Endothelial cell (in vitro differentiated cells): Measurements from ENCODE around the gene GCNT3. TPM values are rescaled to one million over a fixed set of nuclear protein-coding genes. Genes with fewer than 3 reads are reported as not detected.

Source experiments
- DNase-seq: peaks from one replicate; pipeline ENCODE4 v3.0.0; 2021; ENCODE audit warnings: low spot score
- H3K27ac Mint-ChIP-seq: one replicate; pipeline ENCODE4 v1.8.0; 2021; ENCODE audit warnings: mixed read lengths, inconsistent platforms; ENCODE audit not compliant: unreplicated experiment
- H3K27me3 Mint-ChIP-seq: one replicate; pipeline ENCODE4 v1.8.0; 2021; ENCODE audit warnings: mild to moderate bottlenecking, moderate library complexity, mixed read lengths, inconsistent platforms; ENCODE audit not compliant: unreplicated experiment
- H3K36me3 Mint-ChIP-seq: one replicate; pipeline ENCODE4 v1.8.0; 2021; ENCODE audit warnings: mild to moderate bottlenecking, low read depth, mixed read lengths, inconsistent platforms; ENCODE audit not compliant: unreplicated experiment
- H3K4me1 Mint-ChIP-seq: one replicate; pipeline ENCODE4 v1.8.0; 2021; ENCODE audit warnings: mild to moderate bottlenecking, mixed read lengths, inconsistent platforms; ENCODE audit not compliant: unreplicated experiment
- H3K4me3 Mint-ChIP-seq: one replicate; pipeline ENCODE4 v1.8.0; 2021; ENCODE audit warnings: mild to moderate bottlenecking, mixed read lengths, inconsistent platforms; ENCODE audit not compliant: unreplicated experiment
- H3K9me3 Mint-ChIP-seq: one replicate; pipeline ENCODE4 v1.8.0; 2021; ENCODE audit warnings: mixed read lengths, inconsistent platforms; ENCODE audit not compliant: unreplicated experiment
- CTCF ChIP-seq: fragments of 200-600 bp; sonication (generic); IDR thresholded peaks from one replicate; pipeline ENCODE4 v1.5.0; 2021; ENCODE audit warnings: antibody characterized with exemption; ENCODE audit not compliant: unreplicated experiment
- total RNA-seq: library from RNA; stranded (reverse); fragmentation: NEBNext Ultra II Directional; extraction: Animal tissue kit (Norgen Biotek cat#: 25700); gene quantifications from one replicate; pipeline ENCODE4 v1.2.1, GENCODE V29; 2021; ENCODE audit not compliant: unreplicated experiment

The GCNT3 gene
- total RNA-seq, 1 donor from 2014 or later, result not detected

- H3K36me3 Mint-ChIP-seq, result peaks cover 19% of the 10 kb centered on the region
- H3K9me3 Mint-ChIP-seq, result no peaks in the 10 kb centered on the region
- TF ChIP-seq CTCF, result no peak
- H3K27ac Mint-ChIP-seq, result no peak overlapping the region
- DNase-seq, result no peak
- H3K27me3 Mint-ChIP-seq, result no peaks in the 10 kb centered on the region
- no peak overlapping the region for H3K4me3 Mint-ChIP-seq
- no peaks in the 10 kb centered on the region for H3K4me1 Mint-ChIP-seq
These were observed 47.8 kb downstream of the GCNT3 start for GRCh38 chr15:59659366-59659765.

- H3K36me3 Mint-ChIP-seq, result peaks cover 23% of the 10 kb centered on the region
- no peak overlapping the region for H3K4me3 Mint-ChIP-seq
- H3K4me1 Mint-ChIP-seq, result no peaks in the 10 kb centered on the region
- DNase-seq, result no peak
- no peak overlapping the region for H3K27ac Mint-ChIP-seq
- no peak for TF ChIP-seq CTCF
- H3K27me3 Mint-ChIP-seq, result no peaks in the 10 kb centered on the region
- no peaks in the 10 kb centered on the region for H3K9me3 Mint-ChIP-seq
These were observed 50.7 kb downstream of the GCNT3 start for GRCh38 chr15:59662260-59662659.

GRCh38 chr15:59668556-59668955, 57.0 kb downstream of the GCNT3 start:
- Mint-ChIP-seq H3K27me3 (no peaks in the 10 kb centered on the region), H3K36me3 (peaks cover 21% of the 10 kb centered on the region), H3K27ac (no peak overlapping the region), H3K4me3 (no peak overlapping the region), H3K9me3 (no peaks in the 10 kb centered on the region), H3K4me1 (no peaks in the 10 kb centered on the region)
- no peak for TF ChIP-seq CTCF
- no peak for DNase-seq

Other genes starting within 250 kb of the GCNT3 start
- 146 TPM for gene MYO1E, start 238.9 kb upstream of the GCNT3 start, total RNA-seq
- gene FAM81A, start 173.6 kb upstream of the GCNT3 start, total RNA-seq, result 0.23 TPM
- 72.7 TPM for gene GTF2A2, start 45.7 kb downstream of the GCNT3 start, total RNA-seq
- gene BNIP2, start 77.5 kb downstream of the GCNT3 start, total RNA-seq, result 75.3 TPM